ENCODE data around the gene MANEA.
"Not testable (repeated sequence)": the region's sequence is repeated elsewhere in the genome, so short reads cannot be mapped to it uniquely, and the experiment has no call there.

Gene MANEA

GRCh38 chr6:95576998-95577303, 384 bp upstream of the MANEA start:
- Mint-ChIP-seq H3K27ac (peak overlapping the region; percentile 98), H3K4me3 (peak overlapping the region; percentile 97), H3K4me1 (peaks cover 35% of the 10 kb centered on the region), H3K36me3 (ENCODE audit: low read depth) (peaks cover 21% of the 10 kb centered on the region), H3K27me3 (ENCODE audit: low read depth, poor library complexity) (no peaks in the 10 kb centered on the region), H3K9me3 (peaks cover 11% of the 10 kb centered on the region)
- no peak for TF ChIP-seq CTCF (IDR thresholded peaks at IDR 0.05)
- DNase-seq = no peak

- Mint-ChIP-seq H3K36me3 (ENCODE audit: low read depth) (peaks cover 31% of the 10 kb centered on the region), H3K4me3 (peak overlapping the region; percentile 97), H3K27me3 (ENCODE audit: low read depth, poor library complexity) (no peaks in the 10 kb centered on the region), H3K9me3 (peaks cover 20% of the 10 kb centered on the region), H3K4me1 (peaks cover 35% of the 10 kb centered on the region), H3K27ac (peak overlapping the region; percentile 99)
- TF ChIP-seq CTCF (IDR thresholded peaks at IDR 0.05) = no peak
- DNase-seq = no peak
Measured at GRCh38 chr6:95578106-95578410, 723 bp downstream of the MANEA start.

- no peak for TF ChIP-seq CTCF (IDR thresholded peaks at IDR 0.05)
- Mint-ChIP-seq H3K9me3 (peaks cover 37% of the 10 kb centered on the region), H3K4me3 (no peak overlapping the region), H3K36me3 (ENCODE audit: low read depth) (peaks cover 48% of the 10 kb centered on the region), H3K27me3 (ENCODE audit: low read depth, poor library complexity) (no peaks in the 10 kb centered on the region), H3K4me1 (peaks cover 15% of the 10 kb centered on the region), H3K27ac (no peak overlapping the region)
- no peak for DNase-seq
Measured at GRCh38 chr6:95581073-95581472, 3.7 kb downstream of the MANEA start.

GRCh38 chr6:95584226-95584625, 6.9 kb downstream of the MANEA start:
- not testable (repeated sequence) for H3K27me3 Mint-ChIP-seq (ENCODE audit: low read depth, poor library complexity); H3K4me3 Mint-ChIP-seq; H3K27ac Mint-ChIP-seq; H3K4me1 Mint-ChIP-seq
- Mint-ChIP-seq H3K36me3 (ENCODE audit: low read depth) (peaks cover 68% of the 10 kb centered on the region), H3K9me3 (peaks cover 39% of the 10 kb centered on the region)
- peak; percentile 6 for DNase-seq

GRCh38 chr6:95587989-95588388, 10.7 kb downstream of the MANEA start:
- Mint-ChIP-seq H3K36me3 (ENCODE audit: low read depth) (peaks cover 64% of the 10 kb centered on the region), H3K9me3 (peaks cover 30% of the 10 kb centered on the region), H3K27ac (no peak overlapping the region), H3K27me3 (ENCODE audit: low read depth, poor library complexity) (no peaks in the 10 kb centered on the region), H3K4me3 (no peak overlapping the region), H3K4me1 (no peaks in the 10 kb centered on the region)
- DNase-seq = no peak
- TF ChIP-seq CTCF (IDR thresholded peaks at IDR 0.05) = no peak

GRCh38 chr6:95589067-95589466, 11.7 kb downstream of the MANEA start:
- H3K4me3 Mint-ChIP-seq = no peak overlapping the region
- no peaks in the 10 kb centered on the region for H3K4me1 Mint-ChIP-seq
- peaks cover 21% of the 10 kb centered on the region for H3K9me3 Mint-ChIP-seq
- TF ChIP-seq CTCF (IDR thresholded peaks at IDR 0.05) = no peak
- H3K27me3 Mint-ChIP-seq (ENCODE audit: low read depth, poor library complexity) = no peaks in the 10 kb centered on the region
- H3K27ac Mint-ChIP-seq = no peak overlapping the region
- peaks cover 54% of the 10 kb centered on the region for H3K36me3 Mint-ChIP-seq (ENCODE audit: low read depth)
- DNase-seq = no peak

All from nephron progenitor cell (in vitro differentiated cells).